HG03039 (cell line): ENCODE measurements around the gene TAS2R30.
"Not testable (repeated sequence)": the region's sequence is repeated elsewhere in the genome, so short reads cannot be mapped to it uniquely, and the experiment has no call there.

Experiments
- ATAC-seq: cut with Tn5 transposase; IDR thresholded peaks from one replicate; pipeline ENCODE4 v1.9.1; 2021; ENCODE audit warnings: mild to moderate bottlenecking, moderate library complexity; ENCODE audit not compliant: unreplicated experiment

The TAS2R30 gene

GRCh38 chr12:11130999-11131398 is 3.4 kb downstream of the TAS2R30 start:
- no peak for ATAC-seq

DNA sequence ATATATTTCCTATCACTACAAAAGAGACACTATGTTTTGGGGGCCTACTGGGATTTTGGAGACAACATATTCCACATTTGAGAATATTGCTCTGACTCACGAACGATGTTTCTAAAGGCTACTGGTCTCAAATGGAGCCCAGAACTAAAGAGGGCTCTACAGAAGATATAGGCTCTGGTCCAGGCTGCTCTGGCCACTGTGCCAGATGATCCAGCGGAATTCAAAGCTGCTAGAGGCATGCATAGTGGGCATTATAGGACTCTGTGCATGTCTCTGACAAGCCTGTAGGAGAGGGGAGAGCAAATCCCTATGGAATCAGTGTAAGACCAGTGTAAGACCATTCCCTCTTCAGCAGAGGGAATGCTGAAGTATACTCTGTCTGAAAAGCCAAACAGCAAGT is 4.1 kb downstream of the TAS2R30 start:
- no peak for ATAC-seq

DNA sequence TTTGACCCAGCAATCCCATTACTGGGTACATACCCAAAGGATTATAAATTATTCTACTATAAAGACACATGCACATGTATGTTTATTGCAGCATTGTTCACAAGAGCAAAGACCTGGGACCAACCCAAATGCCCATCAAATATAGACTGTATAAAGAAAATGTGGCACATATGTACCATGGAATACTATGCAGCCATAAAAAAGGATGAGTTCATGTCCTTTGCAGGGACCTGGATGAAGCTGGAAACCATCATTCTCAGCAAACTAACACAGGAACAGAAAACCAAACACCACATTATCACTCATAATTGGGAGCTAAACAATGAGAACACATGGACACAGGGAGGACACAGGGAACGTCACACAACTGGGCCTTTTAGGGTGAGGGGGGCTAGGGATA is 20.3 kb downstream of the TAS2R30 start:
- not testable (repeated sequence) for ATAC-seq

DNA sequence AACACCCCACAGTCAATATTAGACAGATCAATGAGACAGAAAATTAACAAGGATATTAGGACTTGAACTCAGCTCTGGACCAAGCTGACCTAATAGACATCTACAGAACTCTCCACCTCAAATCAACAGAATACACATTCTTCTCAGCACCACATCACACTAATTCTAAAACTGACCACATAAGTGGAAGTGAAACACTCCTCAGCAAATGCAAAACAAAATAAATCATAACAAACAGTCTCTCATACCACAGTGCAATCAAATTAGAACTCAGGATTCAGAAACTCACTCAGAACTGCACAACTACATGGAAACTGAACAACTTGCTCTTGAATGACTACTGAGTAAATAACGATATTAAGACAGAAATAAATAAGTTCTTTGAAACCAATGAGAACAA is 23.2 kb downstream of the TAS2R30 start:
- not testable (repeated sequence) for ATAC-seq

GRCh38 chr12:11108862-11109261 is 25.6 kb downstream of the TAS2R30 start:
- ATAC-seq = no peak

GRCh38 chr12:11107719-11108118 is 26.7 kb downstream of the TAS2R30 start:
- no peak for ATAC-seq

DNA sequence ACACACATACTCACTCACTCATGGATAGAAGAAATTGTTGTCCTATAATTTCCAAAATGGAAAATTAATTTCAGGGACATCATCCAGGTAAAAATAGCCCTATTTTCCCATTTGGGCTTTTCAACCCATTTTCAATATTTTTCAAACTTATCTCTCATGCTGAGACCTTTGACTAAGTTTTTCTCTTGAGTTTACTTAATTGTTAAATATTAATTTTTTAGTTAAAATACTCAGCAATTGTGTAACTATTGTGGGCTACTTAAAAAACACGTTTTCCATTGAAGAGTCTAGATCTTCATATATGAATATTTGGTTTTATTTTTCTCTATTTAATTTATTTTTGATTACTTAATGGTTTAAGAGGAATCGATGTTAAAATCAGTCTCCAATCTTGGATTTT is 28.2 kb downstream of the TAS2R30 start:
- ATAC-seq = no peak

DNA sequence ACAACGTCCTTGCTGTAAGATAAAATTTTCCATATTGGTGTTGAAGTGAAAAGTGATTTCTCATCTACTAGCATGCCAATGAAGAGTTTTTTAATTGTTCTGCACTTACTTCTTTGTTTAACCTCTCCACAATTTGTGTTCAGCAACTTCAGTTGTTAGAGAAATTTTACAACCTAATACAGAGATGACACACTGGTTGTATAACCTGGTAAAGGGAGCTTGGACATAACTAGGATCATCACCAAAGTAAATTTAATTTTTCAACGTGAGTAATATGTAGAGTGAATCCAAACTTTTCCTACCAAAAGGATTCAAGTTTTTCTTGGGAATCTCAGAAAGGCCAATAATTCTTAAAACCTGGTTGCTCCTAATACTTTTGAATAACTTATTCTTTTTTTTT is 28.9 kb downstream of the TAS2R30 start:
- no peak for ATAC-seq

DNA sequence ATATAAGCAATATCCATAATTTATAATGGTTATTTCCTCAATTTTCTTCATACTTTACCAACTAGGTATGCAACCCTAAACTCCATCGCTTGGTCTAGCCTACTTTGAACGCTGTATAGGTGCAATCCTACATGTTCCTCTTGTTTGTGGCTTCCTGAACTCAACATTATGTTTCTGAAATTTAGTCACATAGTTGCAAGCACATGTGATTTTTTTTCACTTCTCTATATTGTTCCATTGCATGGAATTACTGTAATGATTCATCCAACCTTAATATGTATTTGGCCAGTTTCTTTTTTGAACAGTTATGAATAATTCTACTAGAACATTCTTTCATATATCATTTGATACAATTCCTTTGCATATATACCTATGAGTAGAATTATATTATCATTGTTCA is 39.5 kb downstream of the TAS2R30 start:
- ATAC-seq = not testable (repeated sequence)

- no peak for ATAC-seq
Measured at GRCh38 chr12:11092128-11092527, 42.3 kb downstream of the TAS2R30 start, which contains the start of gene TAS2R43. Gene TAS2R43 (minus strand): TSS chr12:11092313. CDS start chr12:11092229, 84 bp downstream.

DNA sequence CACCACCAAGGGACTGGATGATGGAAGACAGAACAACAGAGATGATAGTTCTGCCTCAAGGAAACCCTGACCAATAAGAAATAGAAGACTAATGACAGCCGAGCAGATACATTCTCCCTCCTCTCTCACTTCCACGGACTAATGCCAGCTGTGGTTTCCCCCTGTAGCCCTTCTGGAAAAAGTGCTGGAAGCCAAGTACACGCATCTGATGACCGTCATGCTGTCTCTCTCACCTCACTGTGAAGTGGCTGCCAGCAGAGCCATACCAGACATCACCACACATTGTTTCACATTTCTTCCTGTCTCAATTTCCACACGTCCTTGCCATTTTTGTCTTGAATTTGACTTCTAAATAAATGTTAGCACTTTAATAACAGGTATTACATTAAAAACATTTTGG is 45.2 kb downstream of the TAS2R30 start:
- ATAC-seq = no peak

DNA sequence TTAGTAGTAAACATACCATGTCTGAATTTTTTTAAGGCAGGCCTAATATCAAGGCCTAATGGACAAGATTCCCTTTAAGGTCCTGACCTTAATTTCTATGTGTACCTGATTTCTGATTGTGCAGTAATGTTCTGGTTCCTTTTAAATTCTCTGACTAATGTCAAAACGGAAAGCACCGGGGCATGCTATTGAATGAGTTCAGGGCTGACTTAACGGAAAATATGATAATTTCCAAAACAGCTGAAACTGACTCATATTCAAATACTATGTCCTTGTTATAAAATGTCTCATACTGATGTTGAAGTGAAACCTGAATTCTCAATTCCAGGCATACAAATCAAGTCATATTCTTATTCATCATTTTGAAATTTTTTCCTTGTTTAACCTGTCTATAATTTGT is 49.0 kb downstream of the TAS2R30 start:
- no peak for ATAC-seq
